ENCODE results near the gene HMSD.

The HMSD gene

DNA sequence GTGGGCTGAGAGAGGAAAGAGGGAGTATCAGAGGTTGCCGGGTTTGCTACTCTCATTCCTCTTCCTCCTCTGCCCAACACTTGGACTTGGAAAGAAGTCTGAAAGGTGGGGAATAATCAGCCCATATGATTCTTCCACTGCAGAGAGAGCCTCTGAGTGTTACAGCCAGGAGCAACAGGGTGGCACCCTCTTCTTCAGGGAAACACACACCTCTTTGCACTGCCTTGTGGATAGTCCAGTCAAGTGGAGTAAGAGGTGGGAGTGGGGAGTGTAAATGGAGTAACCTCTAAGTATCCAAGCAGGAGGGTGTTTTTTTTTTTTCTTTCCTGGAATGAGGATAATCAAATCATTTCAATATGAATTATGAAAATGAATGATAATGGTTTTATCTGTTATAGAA lies 11.8 kb downstream of the HMSD start:
- DNase-seq = no peak

GRCh38 chr18:63961435-63961980 lies 12.4 kb downstream of the HMSD start:
- no peak for DNase-seq

- DNase-seq = no peak
Observed at GRCh38 chr18:63962137-63962536, 13.0 kb downstream of the HMSD start.

- peak; percentile 70 for DNase-seq
Observed at GRCh38 chr18:63963615-63964256, 14.6 kb downstream of the HMSD start.

DNA sequence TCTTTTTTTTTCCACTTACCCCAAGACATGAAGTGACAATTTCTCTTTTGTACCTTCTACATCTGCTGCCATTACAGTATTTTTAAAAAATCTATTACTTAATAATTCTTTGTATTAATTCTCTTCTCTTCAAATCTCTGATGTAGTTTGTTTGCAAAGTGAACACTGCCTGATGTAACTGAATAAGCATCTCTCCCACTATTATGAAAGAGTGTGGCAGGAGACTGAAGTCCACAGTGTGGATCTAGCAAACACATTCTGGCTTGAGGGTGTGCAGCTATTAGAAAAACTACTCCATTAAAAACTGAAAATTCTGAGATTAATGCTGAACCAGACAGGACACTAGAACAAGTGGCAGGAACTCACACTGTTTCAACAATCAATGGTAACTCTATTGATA lies 15.8 kb downstream of the HMSD start:
- no peak for DNase-seq

DNA sequence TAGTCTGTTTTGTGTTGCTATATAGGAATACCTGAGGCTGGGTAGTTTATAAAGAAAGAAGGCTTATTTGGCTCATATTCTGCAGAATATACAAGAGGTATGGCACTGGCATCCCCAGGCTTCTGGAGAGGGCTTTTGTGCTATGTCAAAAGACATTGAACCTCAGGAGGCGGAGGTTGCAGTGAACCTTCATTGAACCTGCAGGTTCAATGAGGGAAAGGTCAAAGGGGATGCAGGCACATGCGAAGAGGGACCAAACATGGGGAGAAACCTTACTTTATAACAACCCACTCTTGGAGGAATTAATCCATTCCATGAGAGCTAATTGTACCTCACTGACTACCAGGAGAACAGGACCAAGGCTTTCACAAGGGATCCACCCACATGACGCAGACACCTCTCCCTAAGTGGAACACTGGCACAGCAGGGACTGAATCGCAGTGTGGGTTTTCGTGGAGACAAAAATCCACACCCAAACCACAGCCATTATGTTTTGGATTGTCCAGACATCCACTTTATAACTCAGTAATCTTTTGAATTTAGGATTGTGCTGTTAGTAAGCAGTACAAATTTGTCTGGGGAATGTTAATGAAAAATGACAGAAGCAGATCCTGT lies 16.7 kb downstream of the HMSD start:
- no peak for DNase-seq

DNA sequence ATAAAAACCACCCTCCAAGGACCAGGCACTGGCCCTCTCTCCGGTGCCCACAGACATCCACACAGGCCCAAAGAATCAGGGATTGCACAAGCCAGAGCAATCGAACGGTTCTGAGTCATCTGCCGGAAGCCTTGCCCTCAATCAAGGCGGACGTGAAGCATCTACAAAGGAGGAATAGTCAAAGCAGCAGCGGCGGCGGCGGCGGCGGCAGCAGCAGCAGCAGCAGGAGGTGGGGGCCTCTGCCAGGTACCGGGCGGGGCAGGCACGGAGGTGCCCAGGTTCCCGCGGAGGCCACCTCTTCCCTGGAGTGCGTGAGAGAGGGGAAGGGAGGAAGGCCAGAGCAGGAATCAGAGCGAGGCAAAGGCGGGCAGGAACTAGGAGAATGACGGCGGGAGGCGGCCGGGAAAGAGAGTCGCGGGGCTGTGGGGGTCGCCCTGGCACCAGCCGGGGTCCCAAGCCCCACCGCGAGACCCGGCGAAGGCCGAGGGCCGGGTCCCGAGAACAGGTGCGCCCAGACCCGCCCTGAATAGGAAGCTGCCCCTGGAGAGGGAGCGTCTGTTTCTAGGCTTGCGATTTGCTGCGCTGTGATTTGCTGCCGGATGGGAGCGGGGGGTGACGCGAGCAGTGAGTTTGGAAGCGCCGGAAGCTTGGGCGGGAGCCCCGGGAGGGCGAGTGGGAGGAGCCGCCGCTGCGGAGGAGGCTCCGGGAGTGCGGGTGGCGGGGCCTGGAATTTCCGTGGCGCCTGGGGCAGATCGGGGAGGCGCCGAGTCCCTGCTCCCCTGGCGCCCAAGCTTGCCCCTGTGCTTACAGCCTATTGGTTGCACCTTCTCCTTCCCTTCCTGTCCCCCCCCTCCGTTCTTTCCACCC lies 21.1 kb downstream of the HMSD start, which contains the start of gene SERPINB8:
Gene SERPINB8 (plus strand): TSS at position 140 of the 867 bp plus-strand sequence. CDS start 8,228 bp downstream, outside the sequence.
- DNase-seq = peak; percentile 83

GRCh38 chr18:63970809-63971205 lies 21.7 kb downstream of the HMSD start:
- DNase-seq = no peak

- DNase-seq = no peak
Observed at GRCh38 chr18:63971320-63972001, 22.4 kb downstream of the HMSD start.

- DNase-seq = no peak
Observed at GRCh38 chr18:63972002-63972376, 22.9 kb downstream of the HMSD start.

DNA sequence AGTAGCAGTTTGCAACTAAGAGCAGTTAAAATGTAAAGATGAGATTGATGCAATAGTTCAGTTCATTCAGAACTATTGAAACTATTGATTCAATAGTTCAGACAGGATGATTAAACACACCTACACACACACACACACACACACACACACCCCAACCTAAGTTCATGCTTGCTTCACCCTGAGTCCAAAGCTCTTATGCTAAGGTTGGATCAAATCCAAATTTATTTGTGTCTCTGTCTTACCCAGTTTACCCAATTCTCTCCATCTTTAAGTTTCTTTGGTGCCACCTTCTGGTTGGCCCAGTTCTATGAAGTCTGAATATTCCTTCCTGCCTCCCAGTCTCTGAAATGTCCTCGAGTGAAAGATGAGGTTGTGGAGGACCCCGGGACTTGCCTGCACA lies 25.9 kb downstream of the HMSD start:
- DNase-seq = peak; percentile 39

- DNase-seq = no peak
Observed at GRCh38 chr18:63975628-63976027, 26.5 kb downstream of the HMSD start.

DNA sequence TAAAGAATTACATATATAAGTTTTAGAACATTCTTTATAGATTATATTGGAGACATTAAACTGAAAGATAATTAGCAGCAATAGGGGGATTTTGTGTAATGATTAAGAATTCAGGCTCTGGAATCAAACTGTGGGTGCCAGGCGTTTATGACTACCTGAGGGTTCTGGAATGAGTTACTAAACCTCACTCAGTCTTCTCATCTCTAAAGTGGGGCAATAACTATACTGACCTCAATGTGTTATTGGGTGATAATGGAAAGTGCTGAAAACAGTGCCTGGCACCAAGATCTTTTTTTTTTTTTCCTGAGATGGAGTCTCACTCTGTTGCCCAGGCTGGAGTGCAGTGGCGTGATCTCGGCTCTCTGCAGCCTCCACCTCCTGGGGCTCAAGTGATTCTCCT lies 27.9 kb downstream of the HMSD start:
- no peak for DNase-seq

GRCh38 chr18:63979409-63979920 lies 30.4 kb downstream of the HMSD start:
- DNase-seq = peak; percentile 60

DNA sequence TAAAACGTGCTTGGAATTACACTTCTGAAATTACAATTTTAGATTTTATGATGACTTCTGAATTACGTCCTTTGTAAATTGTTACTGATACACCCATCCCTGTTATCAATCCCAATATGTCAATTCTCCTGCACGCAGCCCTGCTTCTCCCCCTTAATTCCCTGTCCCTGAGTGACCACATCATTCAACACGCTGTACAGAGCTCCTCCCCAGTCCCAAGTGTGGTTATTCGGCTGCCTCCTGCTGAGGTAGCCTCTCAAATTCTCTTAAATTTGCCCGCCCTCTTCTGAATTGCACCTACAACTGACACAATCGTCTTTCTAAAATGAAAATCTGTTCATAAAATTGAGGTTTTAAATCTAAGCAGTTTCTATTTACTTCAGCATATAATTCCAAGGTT lies 30.9 kb downstream of the HMSD start:
- DNase-seq = no peak

DNA sequence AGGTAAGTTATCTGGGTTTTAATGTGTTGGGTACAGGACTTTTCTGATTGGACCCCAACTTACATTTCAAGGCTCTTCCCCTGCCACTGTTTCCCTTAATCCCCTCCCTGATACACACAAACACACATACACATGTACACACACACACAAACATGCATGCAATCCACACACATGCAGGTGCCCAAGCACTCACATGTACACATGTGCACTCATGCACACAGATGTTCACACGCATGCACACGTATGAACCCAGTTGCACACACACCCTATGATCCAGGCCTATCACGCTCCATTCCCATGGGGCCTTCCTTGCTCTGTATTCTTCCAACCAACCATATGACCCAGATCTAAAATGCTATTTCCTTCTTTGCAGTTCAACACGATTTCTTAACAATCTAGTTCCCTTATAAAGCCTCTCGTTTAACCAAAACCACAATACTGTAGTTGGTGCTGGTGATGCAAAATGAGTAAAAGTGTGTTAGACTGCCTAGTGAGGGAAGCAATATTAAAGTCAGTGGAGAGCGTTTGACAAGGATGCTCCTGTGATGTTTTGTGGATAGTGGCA lies 31.9 kb downstream of the HMSD start:
- no peak for DNase-seq

DNA sequence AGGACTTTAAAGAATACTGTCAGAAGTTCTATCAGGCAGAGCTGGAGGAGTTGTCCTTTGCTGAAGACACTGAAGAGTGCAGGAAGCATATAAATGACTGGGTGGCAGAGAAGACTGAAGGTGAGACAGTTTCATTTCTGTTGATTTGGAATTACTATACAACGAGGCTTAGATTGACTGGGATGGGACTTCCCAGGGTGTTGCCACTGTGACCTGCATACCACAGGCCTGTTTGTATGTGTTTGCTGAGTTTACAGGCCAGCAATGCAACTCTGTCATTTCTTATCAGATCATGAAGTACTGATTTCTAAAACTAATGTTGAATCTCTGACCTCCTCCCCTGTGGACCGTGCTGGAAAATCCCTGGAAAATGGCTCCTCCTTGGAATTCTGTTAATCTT lies 32.6 kb downstream of the HMSD start:
- DNase-seq = no peak

DNA sequence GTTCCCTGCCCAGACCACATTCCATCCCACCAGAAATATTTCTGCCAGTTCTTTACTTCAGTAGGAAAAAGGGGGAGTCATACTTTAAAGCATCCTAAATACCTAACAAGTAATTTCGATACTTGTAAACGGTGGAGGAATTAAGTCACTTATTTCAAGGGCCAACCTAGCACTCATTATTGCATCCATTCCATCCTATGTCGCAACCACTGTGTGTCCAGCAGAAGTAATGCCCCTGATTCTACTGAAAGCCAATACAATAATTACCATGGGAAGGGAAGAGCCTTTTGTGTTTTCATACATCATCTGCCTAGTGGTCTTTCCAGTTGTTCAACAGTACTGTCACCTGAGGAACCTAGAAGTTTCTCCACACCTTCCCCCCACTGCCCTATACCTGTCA lies 33.3 kb downstream of the HMSD start:
- no peak for DNase-seq

- no peak for DNase-seq
Observed at GRCh38 chr18:63986885-63987284, 37.8 kb downstream of the HMSD start.

DNA sequence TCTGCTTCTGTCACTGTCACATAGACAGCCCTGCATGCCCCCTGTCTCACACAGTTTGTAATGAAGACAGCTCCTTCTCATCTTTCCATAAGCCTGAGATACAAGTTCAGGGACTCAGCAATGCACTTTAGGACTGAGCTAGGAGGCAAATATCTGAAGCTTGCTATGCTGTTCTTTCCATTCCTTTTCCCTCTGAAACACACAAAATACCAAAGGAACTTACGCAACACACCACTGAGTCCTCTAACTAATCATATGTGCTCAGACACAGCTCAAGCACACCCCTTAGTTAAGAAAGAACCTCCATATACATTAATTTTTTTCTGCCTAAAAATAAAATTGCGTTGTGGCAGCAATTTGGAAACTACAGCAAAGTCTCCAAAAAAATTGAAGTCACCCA lies 38.6 kb downstream of the HMSD start:
- DNase-seq = no peak

DNA sequence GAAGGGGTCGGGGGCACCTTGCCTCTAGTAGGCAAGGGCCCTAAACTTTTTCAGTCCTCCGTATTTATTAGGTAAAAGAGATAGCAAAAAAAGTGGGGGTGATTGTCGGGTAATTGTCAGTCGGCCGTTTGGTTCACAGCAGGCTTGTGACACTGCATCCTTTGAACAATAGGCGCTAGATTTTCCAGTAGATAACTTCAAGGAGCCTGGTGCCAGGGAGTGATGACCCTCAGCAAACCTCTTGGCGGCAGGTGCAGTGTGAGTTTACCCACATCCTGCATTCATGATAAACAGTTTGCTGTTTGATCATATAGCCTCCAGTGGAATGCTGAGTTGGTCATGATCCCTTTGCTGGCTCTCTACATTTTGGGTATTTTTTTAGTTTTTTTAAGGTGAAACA lies 43.6 kb downstream of the HMSD start:
- DNase-seq = no peak

GRCh38 chr18:63994783-63995399 lies 45.8 kb downstream of the HMSD start:
- DNase-seq = peak; percentile 46

Measured in CD4-positive, alpha-beta T cell treated with Interleukin-12 subunit alpha and Interleukin-12 subunit beta, for 1 hour (primary cell).